Thyroid gland (tissue), 4 donors: Measurements from ENCODE around the gene BRD4. TPM values are rescaled to one million over a fixed set of nuclear protein-coding genes. Genes with fewer than 3 reads are reported as not detected.

Experiments used
- DNase-seq, 2 donors: peaks; one replicate each; pipeline ENCODE4 v3.0.0-alpha.2; 2019
- H3K27ac ChIP-seq, 3 donors: fragments of 200-600 bp; sonication (generic); 1 replicate in 2 of 3; 2 replicates in 1 of 3; pipeline ENCODE4 v1.5.1; 2016 to 2019; ENCODE audit warnings: mild to moderate bottlenecking in 1 of 3, moderate library complexity in 1 of 3
- H3K27me3 ChIP-seq: fragments of 200-600 bp; sonication (generic); one replicate; pipeline ENCODE4 v1.5.1; 2019
- H3K36me3 ChIP-seq, 2 donors: fragments of 200-600 bp; sonication (generic); one replicate each; pipeline ENCODE4 v1.5.1; 2016 to 2019
- H3K4me1 ChIP-seq, 2 donors: fragments of 200-600 bp; sonication (generic); one replicate each; pipeline ENCODE4 v1.5.1; 2017 to 2019
- H3K4me3 ChIP-seq, 3 donors: fragments of 200-600 bp; sonication (generic); replicated peaks in 1 of 3; 1 replicate in 2 of 3; 2 replicates in 1 of 3; pipeline ENCODE4 v1.5.1; 2016; ENCODE audit warnings: mild to moderate bottlenecking in 1 of 3
- H3K9me3 ChIP-seq: fragments of 200-600 bp; sonication (generic); one replicate; pipeline ENCODE4 v1.5.1; 2017
- CTCF ChIP-seq, 6 experiments: fragments of 200-600 bp in 3 of 6; fragments of 450-650 bp in 3 of 6; sonication (generic) in 3 of 6; IDR thresholded peaks; one replicate each; pipeline ENCODE4 v1.5.1; 2016 to 2019; ENCODE audit warnings: antibody characterized with exemption in 6 of 6, mild to moderate bottlenecking in 2 of 6, inconsistent platforms in 1 of 6, moderate library complexity in 1 of 6
- POLR2A ChIP-seq, 2 donors: fragments of 450-650 bp; IDR thresholded peaks; one replicate each; pipeline ENCODE4 v1.6.1; 2017; ENCODE audit warnings: antibody characterized with exemption in 2 of 2, mild to moderate bottlenecking in 2 of 2, moderate library complexity in 1 of 2
- WGBS, 2 donors: methylation state at CpG; one replicate each; pipeline ENCODE4 v1.1.5; 2017; 5-methylcytosine and 5-hydroxymethylcytosine counted together
- intact Hi-C: fragments of 100-400 bp; cut with DNase I; formaldehyde crosslinking; loops from one replicate; pipeline ENCODE4 v1.15.1; 2023
- small RNA-seq: library from RNA; depleted of rRNA; stranded (forward); fragments of <200 nt; gene quantifications from one replicate; pipeline ENCODE3, GENCODE V24; 2016
- total RNA-seq, 4 donors: library from RNA; depleted of rRNA; stranded (reverse); fragments of >200 nt; gene quantifications; one replicate each; pipeline ENCODE4 v1.2.3, GENCODE V29; 2016

BRD4 gene
- total RNA-seq, 4 donors from 2014 or later, result 20.8 to 78.1 (median 32.4) TPM

- 97 to 98% methylated on average over 9 to 15 of the region's 18 CpGs for WGBS, 2 donors
- peaks cover 3 to 5% of the 10 kb centered on the region in 2 donors for H3K4me1 ChIP-seq
- intact Hi-C loops, result no loop called here
- DNase-seq, result no peak
- H3K4me3 ChIP-seq, result no peak overlapping the region
- no peaks in the 10 kb centered on the region for H3K9me3 ChIP-seq
- no peaks in the 10 kb centered on the region for H3K27me3 ChIP-seq
- H3K27ac ChIP-seq, result no peak overlapping the region
- peaks cover 0 to 3% of the 10 kb centered on the region in 2 donors for H3K36me3 ChIP-seq
- no peak for TF ChIP-seq CTCF (IDR thresholded peaks at IDR 0.05)
- TF ChIP-seq POLR2A (IDR thresholded peaks at IDR 0.05), result no peak
These were observed 140.8 kb downstream of the BRD4 start for GRCh38 chr19:15191514-15191913.

GRCh38 chr19:15188851-15189250 is 143.5 kb downstream of the BRD4 start:
- H3K9me3 ChIP-seq, result no peaks in the 10 kb centered on the region
- H3K27me3 ChIP-seq, result no peaks in the 10 kb centered on the region
- H3K27ac ChIP-seq, result no peak overlapping the region
- no peak for TF ChIP-seq CTCF (IDR thresholded peaks at IDR 0.05)
- TF ChIP-seq POLR2A (IDR thresholded peaks at IDR 0.05), result no peak
- H3K36me3 ChIP-seq, result peaks cover 0 to 3% of the 10 kb centered on the region in 2 donors
- no peak overlapping the region for H3K4me3 ChIP-seq
- WGBS, 2 donors, result 79 to 94% methylated on average over 9 to 23 of the region's 24 CpGs
- H3K4me1 ChIP-seq, result no peaks in the 10 kb centered on the region
- no peak for DNase-seq
- intact Hi-C loops, result no loop called here

GRCh38 chr19:15187026-15188007 is 145.0 kb downstream of the BRD4 start:
- WGBS, 2 donors, result 96 to 97% methylated on average over 34 to 38 of the region's 38 CpGs
- peaks cover 0 to 3% of the 10 kb centered on the region in 2 donors for H3K36me3 ChIP-seq
- no peak overlapping the region for H3K27ac ChIP-seq
- H3K4me3 ChIP-seq, result no peak overlapping the region
- intact Hi-C loops, result no loop called here
- no peak for DNase-seq
- no peaks in the 10 kb centered on the region for H3K27me3 ChIP-seq
- TF ChIP-seq POLR2A (IDR thresholded peaks at IDR 0.05) (no peak), CTCF (IDR thresholded peaks at IDR 0.05) (no peak)
- no peaks in the 10 kb centered on the region for H3K9me3 ChIP-seq
- H3K4me1 ChIP-seq, result no peaks in the 10 kb centered on the region

Small RNA genes lying within 50 kb of the gene (small RNA-seq; reads per million reads assigned to genes)
- not detected for gene AC005776.1

Other genes starting within 250 kb of the BRD4 start
- gene SYDE1, start 225.1 kb downstream of the BRD4 start, total RNA-seq, result 10 to 100 TPM; 12.6 to 17.9 (median 15.5) TPM
- gene NOTCH3, start 131.5 kb downstream of the BRD4 start, total RNA-seq, result 10 to 100 TPM; 10.9 to 53.9 (median 20.0) TPM
- gene EPHX3, start 100.1 kb downstream of the BRD4 start, total RNA-seq, result 1 to 10 TPM in 1 of 4 donors, under 1 TPM in 1, not detected in 2; 0.59 to 1.1 TPM
- gene AKAP8, start 47.2 kb upstream of the BRD4 start, total RNA-seq, result 10 to 100 TPM; 21.8 to 33.2 (median 26.6) TPM
- gene AKAP8L, start 86.4 kb upstream of the BRD4 start, total RNA-seq, result 100 to 1,000 TPM; 122 to 272 (median 204) TPM
- 10 to 100 TPM; 23.0 to 48.5 (median 29.6) TPM for gene WIZ, start 117.4 kb upstream of the BRD4 start, total RNA-seq
- 1 to 10 TPM; 2.6 to 4.4 (median 3.7) TPM for gene RASAL3, start 132.0 kb upstream of the BRD4 start, total RNA-seq
- not detected for gene PGLYRP2, start 147.0 kb upstream of the BRD4 start, total RNA-seq
- gene CYP4F22, start 176.0 kb upstream of the BRD4 start, total RNA-seq, result under 1 TPM in 1 of 4 donors, not detected in 3; 0.11 TPM